SK-N-SH (cell line): ENCODE measurements around the gene ITLN1. TPM values are rescaled to one million over a fixed set of nuclear protein-coding genes. Genes with fewer than 3 reads are reported as not detected.

Source experiments
- CTCF ChIA-PET: fragments of 300-600, 350-600 bp; formaldehyde crosslinking; extraction: SDS; loops from one replicate; lab custom pipeline; 2021; lab: Yijun Ruan, JAX
- POLR2A ChIA-PET: fragments of 350-600 bp; sonication (Branson Sonifier 250); formaldehyde crosslinking; extraction: SDS; loops from one replicate; lab custom pipeline; 2020; ENCODE audit warnings: antibody characterized with exemption, inconsistent platforms; lab: Yijun Ruan, JAX
- DNase-seq: peaks from one replicate; pipeline ENCODE4 v3.0.0; 2012
- H2AFZ ChIP-seq: fragments of 200-600 bp; sonication (generic); 2 replicates; pipeline ENCODE4 v1.8.1; 2016; ENCODE audit warnings: antibody characterized with exemption, mild to moderate bottlenecking, low read depth
- H3F3A ChIP-seq: fragments of 200-600 bp; sonication (generic); replicated peaks from 2 replicates; pipeline ENCODE3; 2016; ENCODE audit warnings: antibody characterized with exemption, mild to moderate bottlenecking; ENCODE audit not compliant: insufficient read depth
- H3K27ac ChIP-seq, 2 experiments: fragments of 200-500 bp in 1 of 2; fragments of 200-600 bp in 1 of 2; sonication (Bioruptor generic) in 1 of 2; sonication (generic), shearing (Covaris generic) in 1 of 2; 2 replicates each; pipeline versions ENCODE4 v1.5.1 to v1.6.1; 2014 to 2016; ENCODE audit warnings: low read depth in 2 of 2, inconsistent platforms in 1 of 2, low read length in 1 of 2, mild to moderate bottlenecking in 1 of 2, mixed read lengths in 1 of 2
- H3K27me3 ChIP-seq: fragments of 200-600 bp; sonication (generic), shearing (Covaris generic); 2 replicates; pipeline ENCODE4 v1.6.1; 2016; ENCODE audit warnings: mixed run types; ENCODE audit not compliant: insufficient read depth
- H3K36me3 ChIP-seq, 2 experiments: fragments of 200-500 bp in 1 of 2; fragments of 200-600 bp in 1 of 2; sonication (Bioruptor generic) in 1 of 2; sonication (generic) in 1 of 2; replicated peaks in 1 of 2; 2 replicates each; pipeline versions ENCODE3 to v1.5.1; 2014 to 2016; ENCODE audit warnings: low read length in 1 of 2, mild to moderate bottlenecking in 1 of 2; ENCODE audit not compliant: insufficient read depth in 2 of 2, control insufficient read depth in 1 of 2
- H3K4me1 ChIP-seq, 2 experiments: fragments of 200-500 bp in 1 of 2; fragments of 200-600 bp in 1 of 2; sonication (Bioruptor generic) in 1 of 2; sonication (generic), shearing (Covaris generic) in 1 of 2; 2 replicates each; pipeline versions ENCODE4 v1.5.1 to v1.6.1; 2014 to 2016; ENCODE audit warnings: low read depth in 1 of 2, low read length in 1 of 2, mixed run types in 1 of 2; ENCODE audit not compliant: insufficient read depth in 2 of 2, control insufficient read depth in 1 of 2
- H3K4me2 ChIP-seq: fragments of 200-600 bp; sonication (generic), shearing (Covaris generic); 2 replicates; pipeline ENCODE4 v1.6.1; 2017; ENCODE audit warnings: mixed run types
- H3K4me3 ChIP-seq, 2 experiments: fragments of 200-500 bp in 1 of 2; fragments of 200-600 bp in 1 of 2; sonication (Bioruptor generic) in 1 of 2; sonication (generic), shearing (Covaris generic) in 1 of 2; 2 replicates each; pipeline versions ENCODE4 v1.5.1 to v1.8.1; 2014 to 2016; ENCODE audit warnings: low read depth in 2 of 2, inconsistent platforms in 1 of 2, low read length in 1 of 2, mild to moderate bottlenecking in 1 of 2, mixed read lengths in 1 of 2, moderate library complexity in 1 of 2
- H3K79me2 ChIP-seq: fragments of 200-600 bp; sonication (generic); 2 replicates; pipeline ENCODE4 v1.8.1; 2017; ENCODE audit warnings: mild to moderate bottlenecking; ENCODE audit not compliant: insufficient read depth
- H3K9ac ChIP-seq: fragments of 200-600 bp; sonication (generic); 2 replicates; pipeline ENCODE4 v1.6.1; 2017; ENCODE audit warnings: mixed run types
- H3K9me2 ChIP-seq: fragments of 200-600 bp; sonication (generic); 2 replicates; pipeline ENCODE4 v1.6.1; 2017; ENCODE audit warnings: mixed run types
- H3K9me3 ChIP-seq: fragments of 200-600 bp; sonication (generic); 2 replicates; pipeline ENCODE4 v1.6.1; 2017; ENCODE audit warnings: mixed run types, mild to moderate bottlenecking, moderate library complexity
- H4K20me1 ChIP-seq: fragments of 200-600 bp; sonication (generic); 2 replicates; pipeline ENCODE4 v1.6.1; 2017; ENCODE audit warnings: mild to moderate bottlenecking, mixed run types; ENCODE audit not compliant: insufficient read depth
- CHD2 ChIP-seq: fragments of 150-350 bp; IDR thresholded peaks from 2 replicates; pipeline ENCODE4 v1.6.1; 2018; ENCODE audit warnings: low read length; ENCODE audit not compliant: partially characterized antibody
- EP300 ChIP-seq, 2 experiments: IDR thresholded peaks; 2 replicates each; pipeline versions ENCODE4 v1.4.0 to v1.6.1; 2012; ENCODE audit warnings: borderline replicate concordance in 1 of 2, low read depth in 1 of 2, low read length in 1 of 2
- FOSL2 ChIP-seq: IDR thresholded peaks from 2 replicates; pipeline ENCODE4 v1.4.0; 2012; ENCODE audit warnings: low read depth, mild to moderate bottlenecking, moderate library complexity, borderline replicate concordance
- FOXJ3 ChIP-seq: sonication (generic); formaldehyde crosslinking; IDR thresholded peaks from 2 replicates; pipeline ENCODE4 v1.5.1; 2020; ENCODE audit warnings: mild to moderate bottlenecking, missing genetic modification reagents
- FOXM1 ChIP-seq: IDR thresholded peaks from 2 replicates; pipeline ENCODE4 v1.4.0; 2012; ENCODE audit warnings: low read depth, mild to moderate bottlenecking
- GABPA ChIP-seq: IDR thresholded peaks from 2 replicates; pipeline ENCODE4 v1.4.0; 2012; ENCODE audit warnings: low read depth, mild to moderate bottlenecking
- MXI1 ChIP-seq: IDR thresholded peaks from 2 replicates; pipeline ENCODE4 v1.6.1; 2012; ENCODE audit warnings: mild to moderate bottlenecking, low read depth, low read length, improper control_type of control experiment
- NRF1 ChIP-seq: IDR thresholded peaks from 2 replicates; pipeline ENCODE4 v1.6.1; 2012; ENCODE audit warnings: low read depth, mild to moderate bottlenecking, low read length
- POLR2AphosphoS5 ChIP-seq: IDR thresholded peaks from 2 replicates; pipeline ENCODE4 v1.6.1; 2012; ENCODE audit warnings: low read depth, low read length
- RCOR1 ChIP-seq: fragments of 150-350 bp; IDR thresholded peaks from 2 replicates; pipeline ENCODE4 v1.6.1; 2017; ENCODE audit warnings: antibody characterized with exemption, low read length
- REST ChIP-seq: IDR thresholded peaks from 2 replicates; pipeline ENCODE4 v1.6.1; 2012; ENCODE audit warnings: mild to moderate bottlenecking, low read depth, low read length, moderate library complexity
- RFX5 ChIP-seq: IDR thresholded peaks from 2 replicates; pipeline ENCODE4 v1.6.1; 2012; ENCODE audit warnings: mild to moderate bottlenecking, improper control_type of control experiment, low read length
- RXRA ChIP-seq: IDR thresholded peaks from 2 replicates; pipeline ENCODE4 v1.4.0; 2012; ENCODE audit warnings: low read depth, mild to moderate bottlenecking, borderline replicate concordance
- SMC3 ChIP-seq: IDR thresholded peaks from 2 replicates; pipeline ENCODE4 v1.6.1; 2012; ENCODE audit warnings: low read depth, low read length, improper control_type of control experiment
- TAF1 ChIP-seq: IDR thresholded peaks from 2 replicates; pipeline ENCODE4 v1.6.1; 2012; ENCODE audit warnings: low read depth, mild to moderate bottlenecking, low read length, moderate library complexity, borderline replicate concordance
- YY1 ChIP-seq: IDR thresholded peaks from 2 replicates; pipeline ENCODE4 v1.4.0; 2012; ENCODE audit warnings: low read depth, mild to moderate bottlenecking
- ZBTB33 ChIP-seq: IDR thresholded peaks from 2 replicates; pipeline ENCODE4 v1.4.0; 2012; ENCODE audit warnings: low read depth, borderline replicate concordance
- WGBS: methylation state at CpG from one replicate; pipeline ENCODE4 v1.1.6; 2017; ENCODE audit warnings: low lambda C conversion rate; 5-methylcytosine and 5-hydroxymethylcytosine counted together
- polyA plus RNA-seq, 3 experiments: library from polyadenylated mRNA; depleted of rRNA; stranded (reverse); fragments of >200 nt; gene quantifications; 2 replicates each; pipeline ENCODE4 v1.2.3, GENCODE V29; 2012
- TF ChIP-seq, protein P1 (sequence below): IDR thresholded peaks from 2 replicates; pipeline ENCODE4 v1.4.0; 2012; ENCODE audit warnings: low read depth, borderline replicate concordance

ITLN1 gene
- polyA plus RNA-seq, 1 of the 3 experiments (the other 2 are of a cell fraction) = not detected

DNA sequence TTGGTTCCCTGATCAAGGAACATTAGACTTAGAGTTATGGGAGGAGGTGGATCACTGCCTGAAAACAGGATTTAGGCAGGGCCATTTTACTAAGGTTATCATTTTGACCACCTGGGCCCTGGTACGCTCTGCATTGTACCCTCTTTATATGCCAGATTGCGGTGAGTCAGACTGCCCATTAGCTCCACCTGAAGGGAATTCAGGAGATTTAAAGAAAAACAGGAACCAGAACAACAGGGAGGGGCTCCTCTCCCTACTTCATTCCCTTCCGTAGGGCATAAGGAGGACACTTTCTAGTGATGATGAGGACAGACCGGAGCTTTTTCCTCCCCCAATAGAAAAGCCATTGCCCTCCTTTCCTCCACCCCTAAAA is 20.6 kb upstream of the ITLN1 start:
- Histone ChIP-seq H4K20me1 (no peaks in the 10 kb centered on the region), H3K9me3 (no peaks in the 10 kb centered on the region), H3K36me3 (no peaks in the 10 kb centered on the region), H3K27me3 (peaks cover 17% of the 10 kb centered on the region; the same call in 1 of the 2 replicates), H3F3A (no peaks in the 10 kb centered on the region), H3K9ac (no peak overlapping the region), H3K4me2 (no peak overlapping the region), H3K9me2 (no peaks in the 10 kb centered on the region), H3K4me1 (no peaks in the 10 kb centered on the region), H3K79me2 (no peaks in the 10 kb centered on the region), H3K27ac (no peak overlapping the region), H3K4me3 (no peak overlapping the region), H2AFZ (no peak overlapping the region)
- DNase-seq = no peak
- TF ChIP-seq MXI1 = no peak
- no peak for TF ChIP-seq SMC3
- no peak for TF ChIP-seq REST
- no peak for TF ChIP-seq RCOR1
- TF ChIP-seq YY1 = no peak
- TF ChIP-seq FOXM1 = no peak
- TF ChIP-seq, protein P1, sequence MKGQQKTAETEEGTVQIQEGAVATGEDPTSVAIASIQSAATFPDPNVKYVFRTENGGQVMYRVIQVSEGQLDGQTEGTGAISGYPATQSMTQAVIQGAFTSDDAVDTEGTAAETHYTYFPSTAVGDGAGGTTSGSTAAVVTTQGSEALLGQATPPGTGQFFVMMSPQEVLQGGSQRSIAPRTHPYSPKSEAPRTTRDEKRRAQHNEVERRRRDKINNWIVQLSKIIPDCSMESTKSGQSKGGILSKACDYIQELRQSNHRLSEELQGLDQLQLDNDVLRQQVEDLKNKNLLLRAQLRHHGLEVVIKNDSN = no peak
- no peak for TF ChIP-seq FOSL2
- POLR2A ChIA-PET = no interaction called here
- 17% methylated on average over 4 of the region's 4 CpGs for WGBS
- CTCF ChIA-PET = no interaction called here

GRCh38 chr1:160904783-160905616 is 20.0 kb upstream of the ITLN1 start:
- Histone ChIP-seq H3K27me3 (peaks cover 13% of the 10 kb centered on the region; the same call in 1 of the 2 replicates), H2AFZ (no peak overlapping the region), H3K9me2 (no peaks in the 10 kb centered on the region), H3K36me3 (no peaks in the 10 kb centered on the region)
- POLR2A ChIA-PET = no interaction called here
- TF ChIP-seq CHD2 (no peak), POLR2AphosphoS5 (no peak), ZBTB33 (no peak), GABPA (no peak), NRF1 (no peak), FOXM1 (no peak), RCOR1 (no peak), RFX5 (no peak), FOXJ3 (no peak), RXRA (no peak), MXI1 (no peak), TAF1 (no peak), EP300 (IDR thresholded peaks at IDR 0.05; ENCODE audit: borderline replicate concordance in 1 of 2, low read depth in 1 of 2, low read length in 1 of 2) (no peak)
- TF ChIP-seq, all 33 proteins: peak for 0
- Histone ChIP-seq H3K27ac (no peak overlapping the region), H3K4me1 (no peaks in the 10 kb centered on the region), H3K4me2 (no peak overlapping the region), H3K9ac (no peak overlapping the region), H3F3A (no peaks in the 10 kb centered on the region), H3K9me3 (no peaks in the 10 kb centered on the region), H3K79me2 (no peaks in the 10 kb centered on the region), H3K4me3 (no peak overlapping the region), H4K20me1 (no peaks in the 10 kb centered on the region)
- 9% methylated on average over 8 of the region's 8 CpGs for WGBS
- no peak for DNase-seq
- CTCF ChIA-PET = no interaction called here
